Measurements from ENCODE around the gene MYO6.

MYO6 gene

DNA sequence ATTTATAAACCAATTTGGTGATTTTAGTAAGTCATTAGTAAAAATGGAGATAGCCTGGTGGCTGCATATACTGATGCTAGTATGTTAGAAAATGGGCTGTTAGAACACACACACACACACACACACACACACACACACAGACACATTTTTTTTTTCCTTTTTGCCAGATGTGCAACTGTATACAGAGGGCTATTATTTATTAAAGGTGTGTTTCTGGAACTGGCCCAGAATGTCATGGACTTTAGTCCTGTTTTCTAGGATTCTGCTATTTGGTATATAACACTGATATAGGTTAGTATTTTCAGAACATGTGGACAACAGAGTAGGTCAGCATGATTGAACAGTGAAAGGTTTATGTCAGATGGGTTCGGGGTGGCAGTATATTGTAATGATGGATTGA is 12.4 kb downstream of the MYO6 start:
- TF ChIP-seq, protein P1, sequence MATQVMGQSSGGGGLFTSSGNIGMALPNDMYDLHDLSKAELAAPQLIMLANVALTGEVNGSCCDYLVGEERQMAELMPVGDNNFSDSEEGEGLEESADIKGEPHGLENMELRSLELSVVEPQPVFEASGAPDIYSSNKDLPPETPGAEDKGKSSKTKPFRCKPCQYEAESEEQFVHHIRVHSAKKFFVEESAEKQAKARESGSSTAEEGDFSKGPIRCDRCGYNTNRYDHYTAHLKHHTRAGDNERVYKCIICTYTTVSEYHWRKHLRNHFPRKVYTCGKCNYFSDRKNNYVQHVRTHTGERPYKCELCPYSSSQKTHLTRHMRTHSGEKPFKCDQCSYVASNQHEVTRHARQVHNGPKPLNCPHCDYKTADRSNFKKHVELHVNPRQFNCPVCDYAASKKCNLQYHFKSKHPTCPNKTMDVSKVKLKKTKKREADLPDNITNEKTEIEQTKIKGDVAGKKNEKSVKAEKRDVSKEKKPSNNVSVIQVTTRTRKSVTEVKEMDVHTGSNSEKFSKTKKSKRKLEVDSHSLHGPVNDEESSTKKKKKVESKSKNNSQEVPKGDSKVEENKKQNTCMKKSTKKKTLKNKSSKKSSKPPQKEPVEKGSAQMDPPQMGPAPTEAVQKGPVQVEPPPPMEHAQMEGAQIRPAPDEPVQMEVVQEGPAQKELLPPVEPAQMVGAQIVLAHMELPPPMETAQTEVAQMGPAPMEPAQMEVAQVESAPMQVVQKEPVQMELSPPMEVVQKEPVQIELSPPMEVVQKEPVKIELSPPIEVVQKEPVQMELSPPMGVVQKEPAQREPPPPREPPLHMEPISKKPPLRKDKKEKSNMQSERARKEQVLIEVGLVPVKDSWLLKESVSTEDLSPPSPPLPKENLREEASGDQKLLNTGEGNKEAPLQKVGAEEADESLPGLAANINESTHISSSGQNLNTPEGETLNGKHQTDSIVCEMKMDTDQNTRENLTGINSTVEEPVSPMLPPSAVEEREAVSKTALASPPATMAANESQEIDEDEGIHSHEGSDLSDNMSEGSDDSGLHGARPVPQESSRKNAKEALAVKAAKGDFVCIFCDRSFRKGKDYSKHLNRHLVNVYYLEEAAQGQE (IDR thresholded peaks at IDR 0.05; ENCODE audit: low read depth), result no peak
- TF ChIP-seq EP300 (IDR thresholded peaks at IDR 0.05; ENCODE audit: borderline replicate concordance), result no peak
- no peak for TF ChIP-seq CREB1 (IDR thresholded peaks at IDR 0.05; ENCODE audit: low read depth)
- TF ChIP-seq, protein P2, sequence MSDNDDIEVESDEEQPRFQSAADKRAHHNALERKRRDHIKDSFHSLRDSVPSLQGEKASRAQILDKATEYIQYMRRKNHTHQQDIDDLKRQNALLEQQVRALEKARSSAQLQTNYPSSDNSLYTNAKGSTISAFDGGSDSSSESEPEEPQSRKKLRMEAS (IDR thresholded peaks at IDR 0.05), result no peak
- TF ChIP-seq TEAD4 (IDR thresholded peaks at IDR 0.05), result no peak
- no peak for TF ChIP-seq CEBPB (IDR thresholded peaks at IDR 0.05)
- no peak for TF ChIP-seq EGR1 (IDR thresholded peaks at IDR 0.05)
- TF ChIP-seq NFIC (IDR thresholded peaks at IDR 0.05), result no peak
- TF ChIP-seq YY1 (IDR thresholded peaks at IDR 0.05; ENCODE audit: low read depth), result no peak
- TF ChIP-seq TAF1 (IDR thresholded peaks at IDR 0.05; ENCODE audit: low read depth), result no peak
- no peak for TF ChIP-seq ZBTB7A (IDR thresholded peaks at IDR 0.05; ENCODE audit: low read depth)
- TF ChIP-seq TCF12 (IDR thresholded peaks at IDR 0.05; ENCODE audit: low read depth), result no peak
- TF ChIP-seq, protein P3, sequence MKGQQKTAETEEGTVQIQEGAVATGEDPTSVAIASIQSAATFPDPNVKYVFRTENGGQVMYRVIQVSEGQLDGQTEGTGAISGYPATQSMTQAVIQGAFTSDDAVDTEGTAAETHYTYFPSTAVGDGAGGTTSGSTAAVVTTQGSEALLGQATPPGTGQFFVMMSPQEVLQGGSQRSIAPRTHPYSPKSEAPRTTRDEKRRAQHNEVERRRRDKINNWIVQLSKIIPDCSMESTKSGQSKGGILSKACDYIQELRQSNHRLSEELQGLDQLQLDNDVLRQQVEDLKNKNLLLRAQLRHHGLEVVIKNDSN (IDR thresholded peaks at IDR 0.05), result no peak
- TF ChIP-seq FOXM1 (IDR thresholded peaks at IDR 0.05; ENCODE audit: borderline replicate concordance, low read depth), result no peak
- no peak for TF ChIP-seq RAD21 (IDR thresholded peaks at IDR 0.05; ENCODE audit: low read depth)

DNA sequence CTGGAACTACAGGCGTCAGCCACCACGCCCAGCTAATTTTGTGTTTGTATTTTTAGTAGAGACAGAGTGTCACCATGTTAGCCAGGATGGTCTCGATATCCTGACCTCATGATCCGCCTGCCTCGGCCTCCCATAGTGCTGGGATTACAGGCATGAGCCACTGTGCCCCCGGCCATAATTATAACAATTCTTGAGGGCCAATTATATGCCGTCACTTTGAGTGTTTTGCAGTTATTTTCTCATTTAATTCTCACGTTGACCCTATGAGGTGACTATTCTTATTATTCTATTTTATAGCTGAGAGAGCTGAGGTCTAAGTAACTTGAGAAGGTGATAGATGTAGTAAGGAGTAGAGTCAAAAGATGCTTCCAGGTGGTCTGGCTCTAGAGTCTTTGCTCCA is 13.0 kb downstream of the MYO6 start:
- no peak for TF ChIP-seq FOXM1 (IDR thresholded peaks at IDR 0.05; ENCODE audit: borderline replicate concordance, low read depth)
- no peak for TF ChIP-seq ZBTB7A (IDR thresholded peaks at IDR 0.05; ENCODE audit: low read depth)
- no peak for TF ChIP-seq RAD21 (IDR thresholded peaks at IDR 0.05; ENCODE audit: low read depth)
- TF ChIP-seq TAF1 (IDR thresholded peaks at IDR 0.05; ENCODE audit: low read depth), result no peak
- no peak for TF ChIP-seq CEBPB (IDR thresholded peaks at IDR 0.05)
- TF ChIP-seq, protein P3 (IDR thresholded peaks at IDR 0.05), result no peak
- TF ChIP-seq EP300 (IDR thresholded peaks at IDR 0.05; ENCODE audit: borderline replicate concordance), result no peak
- TF ChIP-seq TEAD4 (IDR thresholded peaks at IDR 0.05), result no peak
- TF ChIP-seq, protein P1 (IDR thresholded peaks at IDR 0.05; ENCODE audit: low read depth), result no peak
- no peak for TF ChIP-seq CREB1 (IDR thresholded peaks at IDR 0.05; ENCODE audit: low read depth)
- no peak for TF ChIP-seq NFIC (IDR thresholded peaks at IDR 0.05)
- TF ChIP-seq TCF12 (IDR thresholded peaks at IDR 0.05; ENCODE audit: low read depth), result no peak

DNA sequence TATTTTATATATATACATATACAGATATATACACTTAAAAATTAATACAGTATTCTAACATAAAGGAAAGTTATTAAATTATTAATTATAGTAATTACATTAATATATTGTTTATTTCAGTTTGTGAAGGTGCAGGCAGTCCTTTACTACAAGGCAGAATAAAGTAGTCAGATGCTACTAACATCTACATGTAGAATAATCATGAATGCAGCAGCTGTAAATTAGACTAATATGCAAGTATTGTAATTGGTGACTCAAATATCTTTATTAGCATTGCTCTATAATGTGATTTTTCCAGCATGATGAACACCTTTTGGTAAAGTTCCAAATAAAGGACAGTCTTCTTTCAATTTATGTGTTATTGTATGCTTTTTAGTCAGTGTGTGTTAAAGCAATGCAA is 17.3 kb downstream of the MYO6 start:
- TF ChIP-seq TEAD4 (IDR thresholded peaks at IDR 0.05), result no peak
- TF ChIP-seq TCF12 (IDR thresholded peaks at IDR 0.05; ENCODE audit: low read depth), result no peak
- TF ChIP-seq EP300 (IDR thresholded peaks at IDR 0.05; ENCODE audit: borderline replicate concordance), result no peak
- TF ChIP-seq, protein P3 (IDR thresholded peaks at IDR 0.05), result no peak
- TF ChIP-seq EGR1 (IDR thresholded peaks at IDR 0.05), result no peak
- no peak for TF ChIP-seq TAF1 (IDR thresholded peaks at IDR 0.05; ENCODE audit: low read depth)
- TF ChIP-seq YY1 (IDR thresholded peaks at IDR 0.05; ENCODE audit: low read depth), result no peak
- TF ChIP-seq CEBPB (IDR thresholded peaks at IDR 0.05), result no peak
- TF ChIP-seq, protein P2 (IDR thresholded peaks at IDR 0.05), result no peak
- TF ChIP-seq, protein P1 (IDR thresholded peaks at IDR 0.05; ENCODE audit: low read depth), result no peak
- no peak for TF ChIP-seq CREB1 (IDR thresholded peaks at IDR 0.05; ENCODE audit: low read depth)
- no peak for TF ChIP-seq RAD21 (IDR thresholded peaks at IDR 0.05; ENCODE audit: low read depth)
- TF ChIP-seq FOXM1 (IDR thresholded peaks at IDR 0.05; ENCODE audit: borderline replicate concordance, low read depth), result no peak
- TF ChIP-seq ZBTB7A (IDR thresholded peaks at IDR 0.05; ENCODE audit: low read depth), result no peak
- TF ChIP-seq NFIC (IDR thresholded peaks at IDR 0.05), result no peak

DNA sequence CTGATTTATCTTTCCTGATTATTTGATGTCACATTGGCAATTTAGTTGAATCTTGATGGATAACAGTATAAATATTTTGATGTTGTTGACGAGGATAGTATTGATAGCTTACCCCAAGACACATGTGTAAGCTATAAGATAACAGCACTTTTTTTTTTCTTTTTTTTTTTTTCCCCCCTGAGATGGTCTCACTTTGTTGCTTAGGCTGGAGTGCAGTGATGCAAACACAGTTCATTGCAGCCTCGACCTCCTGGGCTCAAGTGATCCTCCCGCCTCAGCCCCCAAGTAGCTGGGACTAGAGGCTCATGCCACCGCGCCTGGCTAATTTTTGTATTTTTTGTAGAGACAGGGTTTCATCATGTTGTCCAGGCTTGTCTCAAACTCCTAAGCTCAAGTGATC is 21.8 kb downstream of the MYO6 start:
- TF ChIP-seq, protein P3 (IDR thresholded peaks at IDR 0.05), result no peak
- no peak for TF ChIP-seq RAD21 (IDR thresholded peaks at IDR 0.05; ENCODE audit: low read depth)
- TF ChIP-seq, protein P1 (IDR thresholded peaks at IDR 0.05; ENCODE audit: low read depth), result no peak
- TF ChIP-seq TEAD4 (IDR thresholded peaks at IDR 0.05), result no peak

Measured in Ishikawa (cell line).